Fibroblast of pulmonary artery (primary cell): ENCODE results near the gene RTN4IP1.
"Not testable (repeated sequence)": the region's sequence is repeated elsewhere in the genome, so short reads cannot be mapped to it uniquely, and the experiment has no call there.

Experiments used
- DNase-seq: peaks from one replicate; pipeline ENCODE4 v3.0.0-alpha.2; 2010; ENCODE audit warnings: low read depth
- H3K4me3 ChIP-seq: replicated peaks from 2 replicates; pipeline ENCODE4 v1.5.1; 2011; ENCODE audit warnings: low read depth, mild to moderate bottlenecking, control low read depth, low read length, moderate library complexity
- TF ChIP-seq, protein P1 (sequence below): IDR thresholded peaks from 2 replicates; pipeline ENCODE4 v1.5.1; 2011; ENCODE audit warnings: mild to moderate bottlenecking, control low read depth, low read length, inconsistent platforms; ENCODE audit errors: missing control alignments

Gene RTN4IP1

DNA sequence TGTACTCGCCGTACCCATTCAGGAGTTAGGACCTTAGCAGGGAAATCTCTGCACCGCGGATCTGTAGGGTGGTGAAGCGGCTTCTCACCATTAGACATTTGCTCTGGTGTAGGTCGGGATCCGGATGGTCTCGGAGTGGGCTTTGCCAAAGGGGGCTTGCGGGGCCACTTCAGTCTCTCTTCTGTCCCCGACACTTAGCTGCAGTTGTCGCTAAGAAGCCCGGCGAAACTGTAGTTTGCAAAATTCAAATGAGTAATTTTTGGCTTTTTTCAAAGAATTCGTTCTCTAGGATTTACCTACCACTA lies 513 bp upstream of the RTN4IP1 start:
- TF ChIP-seq, protein P1, sequence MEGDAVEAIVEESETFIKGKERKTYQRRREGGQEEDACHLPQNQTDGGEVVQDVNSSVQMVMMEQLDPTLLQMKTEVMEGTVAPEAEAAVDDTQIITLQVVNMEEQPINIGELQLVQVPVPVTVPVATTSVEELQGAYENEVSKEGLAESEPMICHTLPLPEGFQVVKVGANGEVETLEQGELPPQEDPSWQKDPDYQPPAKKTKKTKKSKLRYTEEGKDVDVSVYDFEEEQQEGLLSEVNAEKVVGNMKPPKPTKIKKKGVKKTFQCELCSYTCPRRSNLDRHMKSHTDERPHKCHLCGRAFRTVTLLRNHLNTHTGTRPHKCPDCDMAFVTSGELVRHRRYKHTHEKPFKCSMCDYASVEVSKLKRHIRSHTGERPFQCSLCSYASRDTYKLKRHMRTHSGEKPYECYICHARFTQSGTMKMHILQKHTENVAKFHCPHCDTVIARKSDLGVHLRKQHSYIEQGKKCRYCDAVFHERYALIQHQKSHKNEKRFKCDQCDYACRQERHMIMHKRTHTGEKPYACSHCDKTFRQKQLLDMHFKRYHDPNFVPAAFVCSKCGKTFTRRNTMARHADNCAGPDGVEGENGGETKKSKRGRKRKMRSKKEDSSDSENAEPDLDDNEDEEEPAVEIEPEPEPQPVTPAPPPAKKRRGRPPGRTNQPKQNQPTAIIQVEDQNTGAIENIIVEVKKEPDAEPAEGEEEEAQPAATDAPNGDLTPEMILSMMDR: no peak
- DNase-seq: no peak
- peak overlapping the region; percentile 94 for H3K4me3 ChIP-seq

DNA sequence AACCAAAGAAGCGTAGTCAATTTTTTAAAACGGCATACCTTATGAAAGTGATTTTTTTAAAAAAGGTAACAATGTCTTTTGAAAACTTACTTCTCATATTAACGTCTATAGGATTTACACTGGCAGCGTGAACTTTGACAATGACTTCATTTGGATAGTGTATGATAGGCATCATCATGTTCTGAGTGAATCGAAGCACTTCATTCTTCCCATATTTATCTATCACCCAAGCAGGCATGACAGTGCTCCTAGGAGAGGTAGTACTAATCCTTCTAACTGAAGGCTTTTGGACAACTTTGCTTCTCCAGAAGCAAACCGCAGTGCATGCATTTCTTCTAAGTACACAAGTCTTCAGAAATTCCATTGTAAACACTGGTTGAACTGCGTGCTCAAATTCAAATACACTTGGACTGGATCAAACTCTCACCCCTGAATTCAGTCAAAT lies 618 bp downstream of the RTN4IP1 start:
- TF ChIP-seq, protein P1: no peak
- DNase-seq: no peak
- H3K4me3 ChIP-seq: peak overlapping the region; percentile 94

DNA sequence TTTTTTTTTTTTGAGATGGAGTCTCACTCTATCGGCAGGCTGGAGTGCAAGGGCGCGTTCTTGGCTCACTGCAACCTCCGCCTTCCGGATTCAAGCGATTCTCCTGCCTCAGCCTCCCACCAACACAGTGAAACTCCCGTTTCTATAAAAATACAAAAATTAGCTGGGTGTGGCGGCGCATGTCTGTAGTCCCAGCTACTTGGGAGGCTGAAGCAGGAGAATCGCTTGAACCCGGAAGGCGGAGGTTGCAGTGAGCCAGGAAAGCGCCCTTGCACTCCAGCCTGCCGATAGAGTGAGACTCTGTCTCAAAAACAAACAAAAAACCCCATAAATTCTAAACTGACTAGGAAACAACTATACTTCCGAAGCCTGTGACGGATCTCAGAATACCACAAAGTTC lies 1.5 kb downstream of the RTN4IP1 start:
- DNase-seq, H3K4me3 ChIP-seq: not testable (repeated sequence)

DNA sequence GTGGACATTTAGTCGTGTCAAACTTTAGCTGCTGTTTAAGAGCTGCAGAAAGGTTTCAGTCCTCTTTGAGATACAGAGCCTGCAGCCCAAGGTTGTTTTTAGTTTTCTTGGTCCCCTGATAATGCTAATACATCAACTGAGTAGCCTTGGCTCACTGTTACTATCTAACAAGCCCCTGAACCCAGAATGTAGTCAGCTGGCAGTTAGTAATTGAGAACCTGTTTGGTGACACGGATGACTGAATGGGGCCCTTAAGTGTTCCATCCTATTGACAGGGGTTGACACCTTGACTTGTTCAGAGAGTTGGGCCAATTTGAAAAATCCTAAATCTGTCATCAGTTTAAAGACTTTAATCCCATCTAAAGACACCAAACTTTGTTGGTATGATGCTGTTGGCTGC lies 2.8 kb downstream of the RTN4IP1 start:
- DNase-seq: no peak
- TF ChIP-seq, protein P1: no peak
- no peak overlapping the region for H3K4me3 ChIP-seq

DNA sequence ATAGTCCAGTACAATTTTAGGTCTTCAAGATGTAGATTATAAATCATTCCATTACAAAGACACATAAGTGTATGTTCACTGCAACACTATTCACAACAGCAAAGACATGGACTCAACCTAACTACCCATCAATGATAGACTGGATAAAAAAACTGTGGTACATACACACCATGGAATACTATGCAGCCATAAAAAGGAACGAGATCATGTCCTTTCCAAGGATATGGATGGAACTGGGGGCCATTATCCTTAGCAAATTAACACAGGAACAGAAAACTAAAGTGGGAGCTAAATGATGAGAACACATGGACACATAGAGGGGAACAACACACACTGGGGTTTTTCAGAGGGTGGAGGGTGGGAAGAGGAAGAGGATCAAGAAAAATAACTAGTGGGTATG lies 6.3 kb downstream of the RTN4IP1 start:
- H3K4me3 ChIP-seq: no peak overlapping the region
- DNase-seq: no peak
- TF ChIP-seq, protein P1: no peak

DNA sequence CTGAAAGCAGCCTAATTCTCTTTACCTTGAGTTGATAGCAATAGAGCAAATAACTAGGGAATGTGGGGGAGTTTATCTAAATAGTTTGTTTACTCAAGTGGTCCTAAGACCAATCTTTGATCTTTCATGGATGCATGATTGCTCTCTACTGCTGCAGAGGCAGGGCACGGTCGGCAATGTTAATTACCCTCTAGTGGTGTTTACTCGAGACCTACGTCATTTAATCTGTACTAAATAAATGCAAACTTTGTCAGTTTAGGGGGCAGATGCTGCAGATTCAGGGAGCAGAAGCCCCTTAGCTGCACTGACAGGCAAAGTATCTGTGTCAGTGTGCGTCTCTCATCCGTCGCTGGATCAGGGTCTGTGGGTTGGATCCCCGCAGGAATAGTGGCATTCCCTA lies 6.9 kb downstream of the RTN4IP1 start:
- TF ChIP-seq, protein P1: no peak
- no peak overlapping the region for H3K4me3 ChIP-seq

DNA sequence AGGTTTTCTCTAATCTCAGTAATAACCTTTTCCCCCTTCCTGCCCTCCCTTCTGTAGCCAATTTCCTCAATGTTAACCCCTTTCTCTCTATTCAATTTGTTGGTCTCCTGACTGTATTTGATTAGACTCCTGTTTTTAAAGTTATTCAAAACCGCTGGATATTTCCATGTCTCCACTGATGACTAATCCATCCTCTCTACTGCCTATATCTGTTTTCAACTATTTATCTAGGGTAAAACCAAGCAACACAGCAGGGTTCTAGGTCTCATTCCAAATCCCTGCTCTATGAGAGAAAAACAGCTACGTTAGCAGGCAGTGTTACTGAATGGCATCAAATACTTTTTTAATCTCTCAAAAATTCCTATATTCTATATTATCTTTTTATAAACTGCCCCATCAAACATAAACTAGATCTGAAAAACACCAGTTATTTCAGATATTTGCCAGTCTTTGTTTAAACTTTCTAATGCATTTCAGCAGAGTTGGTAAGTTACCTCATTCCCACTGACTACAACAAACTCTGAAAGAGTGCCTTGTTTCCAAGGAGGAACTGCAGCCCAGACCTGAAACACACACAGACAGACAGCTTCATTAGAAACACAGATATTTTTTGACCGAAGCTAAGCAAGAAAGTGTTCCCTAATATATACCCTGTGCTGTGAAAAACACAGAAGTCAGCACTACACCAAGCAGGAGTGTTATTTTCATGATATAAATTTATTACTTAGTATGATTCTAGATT lies 8.2 kb downstream of the RTN4IP1 start:
- no peak overlapping the region for H3K4me3 ChIP-seq
- peak; percentile 5 for DNase-seq
- TF ChIP-seq, protein P1: no peak

More for the DNA sequence above, 6.9 kb downstream of the RTN4IP1 start:
- DNase-seq: no peak

DNA sequence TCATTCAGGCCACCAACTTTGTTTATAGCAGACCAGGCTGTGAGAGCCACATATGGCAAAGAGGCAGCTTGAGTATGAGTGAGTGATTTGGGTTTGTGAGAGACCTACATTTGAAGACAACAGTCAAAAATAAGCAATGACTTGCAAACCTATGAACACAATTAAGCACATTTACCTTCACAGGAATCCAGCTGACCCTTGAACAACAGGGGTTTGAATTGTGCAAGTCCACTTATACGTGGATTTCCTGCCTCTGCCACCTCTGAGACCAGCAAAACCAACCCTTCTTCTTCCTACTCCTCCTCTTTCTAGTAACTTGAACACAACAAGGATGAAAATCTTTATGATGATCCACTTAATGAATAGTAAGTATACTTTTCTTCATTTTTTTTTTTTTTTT lies 10.1 kb downstream of the RTN4IP1 start:
- TF ChIP-seq, protein P1: no peak
- no peak for DNase-seq

More for the DNA sequence above, 10.1 kb downstream of the RTN4IP1 start:
- H3K4me3 ChIP-seq: no peak overlapping the region
